Body of pancreas (tissue), 4 donors: Measurements from ENCODE around the gene HHEX. TPM values are rescaled to one million over a fixed set of nuclear protein-coding genes. Genes with fewer than 3 reads are reported as not detected.
"Not testable (repeated sequence)": the region's sequence is repeated elsewhere in the genome, so short reads cannot be mapped to it uniquely, and the experiment has no call there.

Experiments used
- ATAC-seq: fragments of 150-250 bp; one replicate; pipeline ENCODE4 v1.9.1; 2016
- DNase-seq, 4 donors: peaks; one replicate each; pipeline ENCODE4 v3.0.0-alpha.2; 2019
- H3K27ac ChIP-seq, 4 donors: fragments of 200-600 bp; sonication (generic); 1 replicate in 3 of 4; 2 replicates in 1 of 4; pipeline versions ENCODE4 v1.5.1 to v1.6.1; 2016 to 2019; ENCODE audit warnings: mild to moderate bottlenecking in 1 of 4, mixed read lengths in 1 of 4, moderate library complexity in 1 of 4
- H3K27me3 ChIP-seq, 2 donors: fragments of 200-600 bp; sonication (generic); one replicate each; pipeline ENCODE4 v1.6.0; 2016; ENCODE audit warnings: mild to moderate bottlenecking in 1 of 2
- H3K36me3 ChIP-seq, 2 donors: fragments of 200-600 bp; sonication (generic); replicated peaks in 1 of 2; 2 replicates each; pipeline ENCODE4 v1.5.1; 2016; ENCODE audit warnings: low read depth in 2 of 2; ENCODE audit not compliant: insufficient read depth in 1 of 2
- H3K4me1 ChIP-seq: fragments of 200-600 bp; sonication (generic); one replicate; pipeline ENCODE4 v1.6.0; 2016
- H3K4me3 ChIP-seq, 2 donors: fragments of 200-600 bp; sonication (generic); 1 replicate in 1 of 2; 2 replicates in 1 of 2; pipeline ENCODE4 v1.5.1; 2016 to 2019
- H3K9me3 ChIP-seq, 3 donors: fragments of 200-600 bp; sonication (generic); 1 replicate in 2 of 3; 2 replicates in 1 of 3; pipeline ENCODE4 v1.5.1; 2016
- POLR2A ChIP-seq, 3 donors: fragments of 450-650 bp; IDR thresholded peaks; one replicate each; pipeline ENCODE4 v1.6.1; 2016; ENCODE audit warnings: antibody characterized with exemption in 3 of 3, mild to moderate bottlenecking in 2 of 3
- WGBS, 2 donors: methylation state at CpG; one replicate each; pipeline ENCODE4 v1.1.5; 2017; 5-methylcytosine and 5-hydroxymethylcytosine counted together
- intact Hi-C: fragments of 100-400 bp; cut with DNase I; formaldehyde crosslinking; loops from one replicate; pipeline ENCODE4 v1.15.1; 2023
- small RNA-seq: library from RNA; depleted of rRNA; stranded (forward); fragments of <200 nt; gene quantifications from one replicate; pipeline ENCODE3, GENCODE V24; 2016
- total RNA-seq, 2 donors: library from RNA; depleted of rRNA; stranded (reverse); fragments of >200 nt; gene quantifications; one replicate each; pipeline ENCODE4 v1.1.0, GENCODE V29; 2016
- TF ChIP-seq, protein P1 (sequence below), 7 experiments: fragments of 450-650 bp in 4 of 7; fragments of 200-600 bp in 3 of 7; sonication (generic) in 3 of 7; IDR thresholded peaks; one replicate each; pipeline ENCODE4 v1.5.1; 2016 to 2019; ENCODE audit warnings: antibody characterized with exemption in 7 of 7

HHEX gene
- total RNA-seq, 2 donors from 2014 or later: 33.5 to 37.9 TPM

DNA sequence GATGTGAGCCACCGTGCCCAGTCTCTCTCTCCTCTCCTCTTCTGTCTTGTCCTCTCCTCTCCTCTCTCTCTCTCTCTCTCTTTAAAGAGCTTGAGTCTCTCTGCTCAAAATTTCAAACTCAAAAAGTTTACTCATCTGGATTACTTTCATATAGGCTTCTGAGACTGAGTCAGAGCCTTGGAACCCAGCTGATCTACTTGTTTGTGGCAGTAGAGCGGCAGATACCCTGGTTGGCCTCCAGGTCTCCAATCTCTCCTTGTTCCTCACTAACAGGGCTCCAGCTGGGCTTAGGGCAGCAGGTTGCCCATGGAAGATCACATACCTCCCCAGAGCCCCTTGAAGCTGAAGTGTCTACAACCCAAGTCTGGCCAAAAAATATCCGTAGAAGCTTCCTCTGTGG lies 51.0 kb downstream of the HHEX start:
- Histone ChIP-seq H3K4me1 (no peaks in the 10 kb centered on the region), H3K4me3 (no peak overlapping the region), H3K9me3 (no peaks in the 10 kb centered on the region), H3K36me3 (no peaks in the 10 kb centered on the region), H3K27me3 (no peaks in the 10 kb centered on the region), H3K27ac (no peak overlapping the region)
- 82 to 89% methylated on average over 3 of the region's 3 CpGs for WGBS, 2 donors
- ATAC-seq (no peak), DNase-seq (no peak)
- TF ChIP-seq, protein P1, sequence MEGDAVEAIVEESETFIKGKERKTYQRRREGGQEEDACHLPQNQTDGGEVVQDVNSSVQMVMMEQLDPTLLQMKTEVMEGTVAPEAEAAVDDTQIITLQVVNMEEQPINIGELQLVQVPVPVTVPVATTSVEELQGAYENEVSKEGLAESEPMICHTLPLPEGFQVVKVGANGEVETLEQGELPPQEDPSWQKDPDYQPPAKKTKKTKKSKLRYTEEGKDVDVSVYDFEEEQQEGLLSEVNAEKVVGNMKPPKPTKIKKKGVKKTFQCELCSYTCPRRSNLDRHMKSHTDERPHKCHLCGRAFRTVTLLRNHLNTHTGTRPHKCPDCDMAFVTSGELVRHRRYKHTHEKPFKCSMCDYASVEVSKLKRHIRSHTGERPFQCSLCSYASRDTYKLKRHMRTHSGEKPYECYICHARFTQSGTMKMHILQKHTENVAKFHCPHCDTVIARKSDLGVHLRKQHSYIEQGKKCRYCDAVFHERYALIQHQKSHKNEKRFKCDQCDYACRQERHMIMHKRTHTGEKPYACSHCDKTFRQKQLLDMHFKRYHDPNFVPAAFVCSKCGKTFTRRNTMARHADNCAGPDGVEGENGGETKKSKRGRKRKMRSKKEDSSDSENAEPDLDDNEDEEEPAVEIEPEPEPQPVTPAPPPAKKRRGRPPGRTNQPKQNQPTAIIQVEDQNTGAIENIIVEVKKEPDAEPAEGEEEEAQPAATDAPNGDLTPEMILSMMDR (IDR thresholded peaks at IDR 0.05): no peak
- no peak for TF ChIP-seq POLR2A (IDR thresholded peaks at IDR 0.05)
- intact Hi-C loops: no loop called here

DNA sequence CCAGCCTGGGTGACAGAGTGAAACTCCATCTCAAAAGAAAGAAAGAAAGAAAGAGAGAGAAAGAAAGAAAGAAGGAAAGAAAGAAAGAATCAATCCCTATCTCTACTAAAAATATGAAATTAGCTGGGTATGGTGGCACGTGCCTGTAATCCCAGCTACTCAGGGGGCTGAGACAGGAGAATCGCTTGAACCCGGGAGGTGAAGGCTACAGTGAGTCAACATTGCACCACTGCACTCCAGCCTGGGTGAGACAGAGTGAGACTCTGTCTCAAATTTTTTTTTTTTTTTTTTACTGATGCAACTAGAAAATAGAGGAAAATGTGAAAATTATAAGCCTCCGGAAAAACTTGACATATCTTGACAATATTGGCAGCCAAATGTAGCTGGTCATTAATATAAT lies 52.0 kb downstream of the HHEX start:
- H3K36me3 ChIP-seq, DNase-seq, H3K4me1 ChIP-seq, H3K9me3 ChIP-seq, H3K27ac ChIP-seq, H3K4me3 ChIP-seq, intact Hi-C loops, ATAC-seq, H3K27me3 ChIP-seq: not testable (repeated sequence)
- 82 to 87% methylated on average over 4 of the region's 4 CpGs for WGBS, 2 donors

DNA sequence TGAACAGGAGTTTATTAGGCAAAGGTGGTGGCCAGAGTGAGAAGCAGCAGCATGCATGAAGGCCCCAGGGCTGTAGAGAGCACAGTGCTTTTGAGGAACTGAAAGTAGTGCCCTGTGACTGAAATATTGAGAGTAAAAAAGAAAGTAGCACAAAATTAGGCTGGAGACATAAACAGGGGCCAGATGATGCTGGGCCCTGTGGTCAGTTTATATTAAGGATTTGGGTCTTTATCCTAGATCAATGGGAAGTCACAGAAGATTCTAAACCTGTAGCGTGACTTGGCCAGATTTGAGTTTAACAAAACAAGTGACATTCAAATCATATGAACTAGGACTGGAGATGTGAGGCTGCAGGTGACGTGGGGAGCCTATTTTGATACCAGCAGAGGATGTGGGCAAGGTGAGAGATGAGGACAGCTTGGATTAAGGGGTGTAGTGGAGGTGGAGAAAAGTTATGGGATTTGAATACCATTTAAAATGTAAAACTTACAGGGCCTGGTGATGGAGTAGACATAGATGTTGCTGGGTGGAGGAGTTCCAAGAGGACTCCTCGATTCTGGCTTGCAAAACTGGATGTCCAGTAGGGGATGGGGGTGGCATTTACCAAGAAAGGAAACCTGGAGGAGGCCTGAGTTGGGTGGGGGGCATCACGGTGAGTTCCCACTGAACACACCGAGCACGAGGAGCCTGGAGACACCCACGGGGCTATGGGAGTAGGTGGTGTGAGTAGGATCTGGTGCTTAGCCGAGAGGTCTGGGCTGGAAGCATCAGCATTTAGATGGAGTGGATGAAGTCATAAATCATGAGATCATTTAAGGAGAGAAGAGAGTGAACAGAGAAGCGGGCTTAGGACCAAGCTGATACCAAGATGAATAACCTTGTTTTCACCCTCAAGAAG lies 52.8 kb downstream of the HHEX start:
- WGBS, 2 donors: 82% methylated on average over 9 of the region's 9 CpGs
- Histone ChIP-seq H3K9me3 (no peaks in the 10 kb centered on the region), H3K4me3 (no peak overlapping the region), H3K27me3 (no peaks in the 10 kb centered on the region), H3K36me3 (no peaks in the 10 kb centered on the region), H3K4me1 (no peaks in the 10 kb centered on the region), H3K27ac (no peak overlapping the region)
- DNase-seq (peak in 1 of 4 donors; percentile 26), ATAC-seq (no peak)
- TF ChIP-seq, protein P1 (IDR thresholded peaks at IDR 0.05): no peak
- no peak for TF ChIP-seq POLR2A (IDR thresholded peaks at IDR 0.05)
- intact Hi-C loops: no loop called here

Small RNA genes lying within 50 kb of the gene (small RNA-seq; reads per million reads assigned to genes)
- not detected for gene RF00019
- not detected for gene RN7SL644P

Other genes with a start within 250 kb of the HHEX start
- 10 to 100 TPM; 13.8 to 19.5 TPM for gene IDE, start 115.9 kb upstream of the HHEX start, total RNA-seq
- under 1 TPM; 0.26 to 0.66 TPM for gene KIF11, start 96.8 kb upstream of the HHEX start, total RNA-seq
- gene EXOC6, start 158.6 kb downstream of the HHEX start, total RNA-seq: 10 to 100 TPM; 13.2 to 70.8 TPM